Right lobe of liver (tissue), 4 donors: ENCODE data around the gene MMS19.

Experiments used
- POLR2A ChIP-seq: fragments of 450-650 bp; IDR thresholded peaks from one replicate; pipeline ENCODE4 v1.6.1; 2017; ENCODE audit warnings: antibody characterized with exemption, mild to moderate bottlenecking
- TF ChIP-seq, protein P1 (sequence below), 4 donors: fragments of 200-600 bp in 3 of 4; fragments of 450-650 bp in 1 of 4; IDR thresholded peaks; one replicate each; pipeline versions ENCODE4 v1.5.1 to v1.8.0; 2016 to 2022; ENCODE audit warnings: antibody characterized with exemption in 4 of 4, mild to moderate bottlenecking in 2 of 4
- donor health status: DM: no; HTN: no; CAD: no.
- donor health status: DM: no; HTN: no; CAD: no.
- donor health status: DM: no; HTN: yes; CAD: no.

- no peak for TF ChIP-seq POLR2A
- TF ChIP-seq, protein P1, sequence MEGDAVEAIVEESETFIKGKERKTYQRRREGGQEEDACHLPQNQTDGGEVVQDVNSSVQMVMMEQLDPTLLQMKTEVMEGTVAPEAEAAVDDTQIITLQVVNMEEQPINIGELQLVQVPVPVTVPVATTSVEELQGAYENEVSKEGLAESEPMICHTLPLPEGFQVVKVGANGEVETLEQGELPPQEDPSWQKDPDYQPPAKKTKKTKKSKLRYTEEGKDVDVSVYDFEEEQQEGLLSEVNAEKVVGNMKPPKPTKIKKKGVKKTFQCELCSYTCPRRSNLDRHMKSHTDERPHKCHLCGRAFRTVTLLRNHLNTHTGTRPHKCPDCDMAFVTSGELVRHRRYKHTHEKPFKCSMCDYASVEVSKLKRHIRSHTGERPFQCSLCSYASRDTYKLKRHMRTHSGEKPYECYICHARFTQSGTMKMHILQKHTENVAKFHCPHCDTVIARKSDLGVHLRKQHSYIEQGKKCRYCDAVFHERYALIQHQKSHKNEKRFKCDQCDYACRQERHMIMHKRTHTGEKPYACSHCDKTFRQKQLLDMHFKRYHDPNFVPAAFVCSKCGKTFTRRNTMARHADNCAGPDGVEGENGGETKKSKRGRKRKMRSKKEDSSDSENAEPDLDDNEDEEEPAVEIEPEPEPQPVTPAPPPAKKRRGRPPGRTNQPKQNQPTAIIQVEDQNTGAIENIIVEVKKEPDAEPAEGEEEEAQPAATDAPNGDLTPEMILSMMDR (IDR thresholded peaks at IDR 0.05) = no peak
Observed at GRCh38 chr10:97483921-97484320, 14.3 kb downstream of the MMS19 start.
